GM12878 (cell line): ENCODE measurements around the gene RAB10.

Source experiments
- ATF3 ChIP-seq: IDR thresholded peaks from 2 replicates; pipeline ENCODE4 v1.6.1; 2011; ENCODE audit warnings: low read depth, mild to moderate bottlenecking, low read length, moderate library complexity, borderline replicate concordance; ENCODE audit errors: extremely low read depth
- CBX3 ChIP-seq: fragments of 200-600 bp; sonication (generic); IDR thresholded peaks from 2 replicates; pipeline ENCODE4 v1.6.1; 2016; ENCODE audit warnings: low read depth, borderline replicate concordance
- CTCF ChIP-seq, 3 experiments: IDR thresholded peaks in 2 of 3; conservative IDR thresholded peaks in 1 of 3; 2 replicates each; pipeline ENCODE4 v1.5.1; 2011; ENCODE audit warnings: low read depth in 3 of 3, low read length in 3 of 3, mild to moderate bottlenecking in 3 of 3, control low read depth in 2 of 3, moderate library complexity in 2 of 3, inconsistent platforms in 1 of 3, mixed read lengths in 1 of 3; ENCODE audit not compliant: control insufficient read depth in 2 of 3, insufficient read depth in 1 of 3; ENCODE audit errors: extremely low read depth in 1 of 3
- E2F4 ChIP-seq: IDR thresholded peaks from 2 replicates; pipeline ENCODE4 v1.6.1; 2012; ENCODE audit warnings: low read depth, low read length, improper control_type of control experiment
- ETV6 ChIP-seq, 2 experiments: fragments of 450-650 bp in 1 of 2; IDR thresholded peaks in 1 of 2; conservative IDR thresholded peaks in 1 of 2; 2 replicates each; pipeline ENCODE4 v1.6.1; 2014; ENCODE audit warnings: antibody characterized with exemption in 1 of 2, borderline replicate concordance in 1 of 2, low read depth in 1 of 2, mild to moderate bottlenecking in 1 of 2, moderate library complexity in 1 of 2
- POLR2A ChIP-seq: IDR thresholded peaks from 2 replicates; pipeline ENCODE4 v1.6.1; 2011; ENCODE audit warnings: low read depth, mild to moderate bottlenecking, low read length
- POLR2AphosphoS5 ChIP-seq: IDR thresholded peaks from 2 replicates; pipeline ENCODE4 v1.6.1; 2011; ENCODE audit warnings: mild to moderate bottlenecking, low read length, inconsistent platforms
- SIN3A ChIP-seq: IDR thresholded peaks from 2 replicates; pipeline ENCODE4 v1.6.1; 2012; ENCODE audit warnings: low read depth, low read length, improper control_type of control experiment
- SP1 ChIP-seq: IDR thresholded peaks from one replicate; pipeline ENCODE4 v1.6.1; 2011; ENCODE audit warnings: low read depth, low read length
- SPI1 ChIP-seq: IDR thresholded peaks from 2 replicates; pipeline ENCODE4 v1.6.1; 2011; ENCODE audit warnings: low read depth, mild to moderate bottlenecking, low read length, moderate library complexity, borderline replicate concordance; ENCODE audit not compliant: insufficient read depth
- SREBF1 ChIP-seq: IDR thresholded peaks from 2 replicates; pipeline ENCODE4 v1.6.1; 2012; ENCODE audit warnings: mild to moderate bottlenecking, low read length
- ZNF384 ChIP-seq: IDR thresholded peaks from 2 replicates; pipeline ENCODE4 v1.6.1; 2012; ENCODE audit warnings: low read depth, mild to moderate bottlenecking, low read length, improper control_type of control experiment, borderline replicate concordance

GRCh38 chr2:26175466-26176278, 141.8 kb downstream of the RAB10 start:
- no peak for TF ChIP-seq CTCF (IDR thresholded peaks at IDR 0.05 in 2 of 3, conservative IDR thresholded peaks at IDR 0.05 in 1 of 3; ENCODE audit: control insufficient read depth in 2 of 3, extremely low read depth in 1 of 3, insufficient read depth in 1 of 3, low read depth in 3 of 3, low read length in 3 of 3)
- no peak for TF ChIP-seq POLR2AphosphoS5
- TF ChIP-seq SPI1, result no peak
- no peak for TF ChIP-seq SIN3A
- no peak for TF ChIP-seq POLR2A
- TF ChIP-seq E2F4, result no peak
- no peak for TF ChIP-seq SREBF1
- TF ChIP-seq ATF3, result no peak
- no peak for TF ChIP-seq ETV6 (conservative IDR thresholded peaks at IDR 0.05 in 1 of 2, IDR thresholded peaks at IDR 0.05 in 1 of 2; ENCODE audit: borderline replicate concordance in 1 of 2, low read depth in 1 of 2)
- no peak for TF ChIP-seq CBX3
- TF ChIP-seq ZNF384, result no peak
- no peak for TF ChIP-seq SP1
